Colonic mucosa (tissue), 4 donors: ENCODE measurements around the gene TIA1. TPM values are rescaled to one million over a fixed set of nuclear protein-coding genes. Genes with fewer than 3 reads are reported as not detected.
"Not testable (repeated sequence)": the region's sequence is repeated elsewhere in the genome, so short reads cannot be mapped to it uniquely, and the experiment has no call there.

Experiments
- DNase-seq: peaks from one replicate; pipeline ENCODE4 v3.0.0-alpha.2; 2020
- H3K27ac ChIP-seq: fragments of 200-600 bp; one replicate; pipeline ENCODE4 v1.8.0; 2021
- H3K27me3 ChIP-seq: fragments of 200-600 bp; one replicate; pipeline ENCODE4 v1.8.0; 2021
- H3K36me3 ChIP-seq: fragments of 200-600 bp; one replicate; pipeline ENCODE4 v1.8.0; 2021
- H3K4me1 ChIP-seq: fragments of 200-600 bp; one replicate; pipeline ENCODE4 v1.8.0; 2021; ENCODE audit warnings: mild to moderate bottlenecking
- H3K4me3 ChIP-seq: fragments of 200-600 bp; one replicate; pipeline ENCODE4 v1.8.0; 2021
- H3K9ac ChIP-seq, 2 donors: one replicate each; pipeline ENCODE4 v1.7.0; 2013; ENCODE audit warnings: control low read depth in 2 of 2, low read depth in 2 of 2, low read length in 2 of 2
- H3K9me3 ChIP-seq: fragments of 200-600 bp; one replicate; pipeline ENCODE4 v1.8.0; 2021
- intact Hi-C: fragments of 100-400 bp; cut with DNase I; formaldehyde crosslinking; loops from one replicate; pipeline ENCODE4 v1.14.1; 2022
- total RNA-seq, 2 donors: library from RNA; stranded (reverse); fragmentation: NEBNext Ultra II Directional in 1 of 2; extraction: Animal tissue kit (Norgen Biotek cat#: 25700) in 1 of 2; gene quantifications; one replicate each; pipeline ENCODE4 v1.2.1, GENCODE V29; 2021
- TF ChIP-seq, protein P1 (sequence below): fragments of 200-600 bp; IDR thresholded peaks from one replicate; pipeline ENCODE4 v1.8.0; 2022; ENCODE audit warnings: antibody characterized with exemption, mild to moderate bottlenecking
- donor health status: healthy.
- donor health status: DM: no; HTN: no; CAD: no.
- donor health status: DM: no; HTN: no; CAD: no.

The TIA1 gene, protein sequence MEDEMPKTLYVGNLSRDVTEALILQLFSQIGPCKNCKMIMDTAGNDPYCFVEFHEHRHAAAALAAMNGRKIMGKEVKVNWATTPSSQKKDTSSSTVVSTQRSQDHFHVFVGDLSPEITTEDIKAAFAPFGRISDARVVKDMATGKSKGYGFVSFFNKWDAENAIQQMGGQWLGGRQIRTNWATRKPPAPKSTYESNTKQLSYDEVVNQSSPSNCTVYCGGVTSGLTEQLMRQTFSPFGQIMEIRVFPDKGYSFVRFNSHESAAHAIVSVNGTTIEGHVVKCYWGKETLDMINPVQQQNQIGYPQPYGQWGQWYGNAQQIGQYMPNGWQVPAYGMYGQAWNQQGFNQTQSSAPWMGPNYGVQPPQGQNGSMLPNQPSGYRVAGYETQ
- total RNA-seq: 10 to 100 TPM; 86.8 to 89.2 TPM

DNA sequence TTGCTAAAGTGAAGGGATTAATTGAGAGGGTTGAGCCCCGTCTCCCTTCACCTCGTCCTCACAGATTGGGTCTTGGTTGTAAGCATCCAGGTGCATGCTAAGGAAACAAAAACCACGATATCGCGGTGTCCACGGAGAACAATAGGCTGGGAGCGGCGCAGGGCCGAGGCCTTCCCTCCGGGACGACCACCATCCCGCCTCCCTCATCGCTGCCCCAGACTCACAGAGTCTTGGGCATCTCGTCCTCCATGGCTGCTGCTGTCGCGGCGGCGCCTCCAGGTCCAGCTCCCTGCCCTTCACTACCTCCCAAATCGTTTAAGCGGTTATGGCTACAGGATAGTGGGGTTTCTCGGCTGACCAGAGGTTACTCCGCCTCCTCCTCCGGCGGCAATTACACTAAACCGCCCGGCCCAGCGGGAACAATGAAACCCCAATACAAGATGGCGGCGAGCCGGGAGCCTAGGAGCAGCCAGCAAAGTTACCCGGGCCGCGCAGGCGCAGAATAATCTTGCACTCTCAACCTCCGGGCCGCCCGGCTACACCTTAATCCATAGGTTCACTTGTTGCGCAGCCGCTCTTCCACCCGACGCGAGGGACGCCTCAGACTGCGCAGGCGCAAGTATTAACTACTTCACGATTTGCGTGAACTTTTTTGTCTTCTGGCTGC, at the start of gene TIA1:
TIA1 (minus strand) TSS at position 448 of the 667 bp plus-strand sequence; CDS start at position 250, 198 bp downstream.
- Histone ChIP-seq H3K27me3 (no peaks in the 10 kb centered on the region), H3K9me3 (no peaks in the 10 kb centered on the region), H3K4me1 (no peaks in the 10 kb centered on the region), H3K4me3 (peak within 1 kb of the TSS; percentile 77), H3K36me3 (no peaks in the 10 kb centered on the region), H3K9ac (peak within 1 kb of the TSS; percentile 92 to 100), H3K27ac (peak within 1 kb of the TSS; percentile 98)
- intact Hi-C loops: no loop called here
- DNase-seq: peak; percentile 99
- TF ChIP-seq, protein P1, sequence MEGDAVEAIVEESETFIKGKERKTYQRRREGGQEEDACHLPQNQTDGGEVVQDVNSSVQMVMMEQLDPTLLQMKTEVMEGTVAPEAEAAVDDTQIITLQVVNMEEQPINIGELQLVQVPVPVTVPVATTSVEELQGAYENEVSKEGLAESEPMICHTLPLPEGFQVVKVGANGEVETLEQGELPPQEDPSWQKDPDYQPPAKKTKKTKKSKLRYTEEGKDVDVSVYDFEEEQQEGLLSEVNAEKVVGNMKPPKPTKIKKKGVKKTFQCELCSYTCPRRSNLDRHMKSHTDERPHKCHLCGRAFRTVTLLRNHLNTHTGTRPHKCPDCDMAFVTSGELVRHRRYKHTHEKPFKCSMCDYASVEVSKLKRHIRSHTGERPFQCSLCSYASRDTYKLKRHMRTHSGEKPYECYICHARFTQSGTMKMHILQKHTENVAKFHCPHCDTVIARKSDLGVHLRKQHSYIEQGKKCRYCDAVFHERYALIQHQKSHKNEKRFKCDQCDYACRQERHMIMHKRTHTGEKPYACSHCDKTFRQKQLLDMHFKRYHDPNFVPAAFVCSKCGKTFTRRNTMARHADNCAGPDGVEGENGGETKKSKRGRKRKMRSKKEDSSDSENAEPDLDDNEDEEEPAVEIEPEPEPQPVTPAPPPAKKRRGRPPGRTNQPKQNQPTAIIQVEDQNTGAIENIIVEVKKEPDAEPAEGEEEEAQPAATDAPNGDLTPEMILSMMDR: no peak

- H3K27me3 ChIP-seq, H3K4me1 ChIP-seq, H3K27ac ChIP-seq, DNase-seq, H3K9me3 ChIP-seq, H3K9ac ChIP-seq, H3K36me3 ChIP-seq, H3K4me3 ChIP-seq: not testable (repeated sequence)
- intact Hi-C loops: loop anchor here (10.0 kb wide), 1 partner anchor 103 kb away; the partner anchor contains the start of gene C2orf42
Measured at GRCh38 chr2:70297828-70298227, 49.4 kb upstream of the TIA1 start.

DNA sequence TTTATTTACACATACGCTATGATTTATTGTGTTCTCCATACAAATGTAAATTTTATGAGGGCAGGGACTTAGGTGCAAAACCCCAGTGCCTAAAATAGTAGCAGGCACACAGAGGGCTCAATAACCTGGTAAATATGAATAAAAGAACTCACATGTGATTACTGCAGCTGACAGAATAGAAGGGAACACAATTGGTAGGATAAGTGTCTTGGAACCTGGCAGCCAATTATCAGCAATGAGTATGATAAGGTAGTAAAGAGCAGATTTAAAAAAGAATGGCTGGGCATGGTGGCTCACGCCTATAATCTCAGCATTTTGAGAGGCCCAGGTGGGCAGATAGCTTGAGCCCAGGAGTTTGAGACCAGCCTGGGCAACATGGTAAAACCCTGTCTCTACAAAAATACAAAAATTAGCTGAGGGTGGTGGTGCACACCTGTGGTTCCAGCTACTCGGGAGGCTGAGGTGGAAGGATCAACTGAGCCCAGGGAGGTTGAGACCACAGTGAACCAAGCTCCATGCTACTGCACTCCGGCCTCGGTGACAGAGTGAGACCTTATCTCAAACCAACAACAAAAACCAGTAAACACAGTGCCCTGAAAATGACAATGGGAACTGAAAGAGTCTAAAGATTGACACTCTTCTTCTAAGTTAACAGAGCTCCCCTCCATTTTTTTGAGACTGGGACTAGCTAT, 35.2 kb upstream of the TIA1 start:
- Histone ChIP-seq H3K36me3 (peaks cover 11% of the 10 kb centered on the region), H3K27me3 (no peaks in the 10 kb centered on the region), H3K9ac (no peak overlapping the region)

GRCh38 chr2:70282439-70282838, 34.0 kb upstream of the TIA1 start:
- Histone ChIP-seq H3K36me3 (peaks cover 7% of the 10 kb centered on the region), H3K4me1 (no peaks in the 10 kb centered on the region), H3K27ac (no peak overlapping the region), H3K4me3 (no peak overlapping the region), H3K27me3 (no peaks in the 10 kb centered on the region), H3K9ac (no peak overlapping the region), H3K9me3 (no peaks in the 10 kb centered on the region)
- DNase-seq: no peak
- TF ChIP-seq, protein P1: no peak
- intact Hi-C loops: no loop called here

More for the DNA sequence above, 35.2 kb upstream of the TIA1 start:
- no peak overlapping the region for H3K4me3 ChIP-seq
- no peak overlapping the region for H3K27ac ChIP-seq
- no peaks in the 10 kb centered on the region for H3K9me3 ChIP-seq
- intact Hi-C loops: no loop called here
- TF ChIP-seq, protein P1: no peak
- no peak for DNase-seq
- H3K4me1 ChIP-seq: no peaks in the 10 kb centered on the region

DNA sequence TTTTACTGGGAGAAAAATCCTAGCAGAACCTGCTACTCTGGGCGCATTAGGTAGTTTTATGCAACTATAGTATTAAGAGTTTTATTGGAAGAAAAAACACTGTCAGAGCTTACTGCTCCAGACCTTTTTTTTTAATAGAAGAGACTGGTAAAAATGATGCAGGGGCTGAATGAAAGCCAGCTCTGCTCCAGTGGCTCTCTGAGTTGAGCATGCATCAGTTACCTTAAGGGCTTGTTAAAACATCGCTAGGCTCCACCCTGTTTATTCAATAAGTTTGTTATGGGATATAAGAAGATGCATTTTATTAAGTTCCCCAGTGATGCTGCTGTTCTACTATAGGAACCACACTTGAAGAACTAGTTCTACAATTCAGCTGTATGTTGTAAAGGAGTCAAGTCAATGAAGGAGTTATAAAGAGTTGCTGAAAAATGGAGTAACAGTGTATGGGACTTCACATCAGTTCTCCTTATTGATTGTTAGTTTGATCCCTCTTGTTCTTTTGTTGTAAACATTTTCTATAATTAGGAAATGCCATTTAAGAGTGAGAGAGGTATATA, 31.9 kb upstream of the TIA1 start:
- TF ChIP-seq, protein P1: no peak
- H3K4me3 ChIP-seq: no peak overlapping the region
- no peak overlapping the region for H3K27ac ChIP-seq
- intact Hi-C loops: no loop called here
- H3K27me3 ChIP-seq: no peaks in the 10 kb centered on the region
- no peak overlapping the region for H3K9ac ChIP-seq
- H3K36me3 ChIP-seq: peaks cover 6% of the 10 kb centered on the region
- no peak for DNase-seq
- H3K9me3 ChIP-seq: no peaks in the 10 kb centered on the region
- H3K4me1 ChIP-seq: no peaks in the 10 kb centered on the region
